Body of pancreas (tissue), 4 donors: ENCODE measurements around the gene HOMER2.

Source experiments
- CTCF ChIP-seq, 7 experiments: fragments of 450-650 bp in 4 of 7; fragments of 200-600 bp in 3 of 7; sonication (generic) in 3 of 7; IDR thresholded peaks; one replicate each; pipeline ENCODE4 v1.5.1; 2016 to 2019; ENCODE audit warnings: antibody characterized with exemption in 7 of 7
- POLR2A ChIP-seq, 3 donors: fragments of 450-650 bp; IDR thresholded peaks; one replicate each; pipeline ENCODE4 v1.6.1; 2016; ENCODE audit warnings: antibody characterized with exemption in 3 of 3, mild to moderate bottlenecking in 2 of 3

- TF ChIP-seq POLR2A (IDR thresholded peaks at IDR 0.05) (no peak), CTCF (IDR thresholded peaks at IDR 0.05) (no peak)
Measured at GRCh38 chr15:82848241-82848993, 104.1 kb downstream of the HOMER2 start.
